NCI-H82 treated with DMSO at 0.1 percent for 48 hours (cell line): ENCODE measurements around the gene INCA1.
A peak's percentile ranks its signal among the peaks of the same experiment; 100 is the strongest.

Experiments
- DNase-seq: peaks from one replicate; lab custom pipeline; 2025; ENCODE audit not compliant: unreplicated experiment; lab: John Stamatoyannopoulos, UW

Gene INCA1

DNA sequence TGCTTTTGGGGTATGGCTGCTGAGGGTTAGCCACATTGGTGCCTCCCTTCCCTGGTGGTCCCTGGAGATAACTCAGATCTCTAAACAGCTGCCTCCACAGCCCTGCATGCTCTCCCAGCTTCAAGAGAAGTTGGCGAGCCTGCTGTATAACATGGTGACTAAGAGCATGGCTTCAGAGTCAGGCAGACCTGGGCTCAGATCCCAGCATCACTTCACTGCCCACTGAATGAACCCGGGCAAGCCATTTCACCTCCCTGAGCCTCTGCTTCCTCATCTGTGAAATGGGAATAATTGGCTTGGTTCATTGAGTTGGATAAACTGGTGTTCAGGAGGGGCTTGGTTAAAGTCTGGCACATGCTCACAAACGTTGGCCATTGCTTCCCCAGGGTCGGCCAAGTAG lies 17.0 kb upstream of the INCA1 start:
- DNase-seq = no peak

- DNase-seq = no peak
These were observed 14.6 kb upstream of the INCA1 start for GRCh38 chr17:5011928-5012327.

GRCh38 chr17:5003214-5003867 lies 6.0 kb upstream of the INCA1 start:
- no peak for DNase-seq

DNA sequence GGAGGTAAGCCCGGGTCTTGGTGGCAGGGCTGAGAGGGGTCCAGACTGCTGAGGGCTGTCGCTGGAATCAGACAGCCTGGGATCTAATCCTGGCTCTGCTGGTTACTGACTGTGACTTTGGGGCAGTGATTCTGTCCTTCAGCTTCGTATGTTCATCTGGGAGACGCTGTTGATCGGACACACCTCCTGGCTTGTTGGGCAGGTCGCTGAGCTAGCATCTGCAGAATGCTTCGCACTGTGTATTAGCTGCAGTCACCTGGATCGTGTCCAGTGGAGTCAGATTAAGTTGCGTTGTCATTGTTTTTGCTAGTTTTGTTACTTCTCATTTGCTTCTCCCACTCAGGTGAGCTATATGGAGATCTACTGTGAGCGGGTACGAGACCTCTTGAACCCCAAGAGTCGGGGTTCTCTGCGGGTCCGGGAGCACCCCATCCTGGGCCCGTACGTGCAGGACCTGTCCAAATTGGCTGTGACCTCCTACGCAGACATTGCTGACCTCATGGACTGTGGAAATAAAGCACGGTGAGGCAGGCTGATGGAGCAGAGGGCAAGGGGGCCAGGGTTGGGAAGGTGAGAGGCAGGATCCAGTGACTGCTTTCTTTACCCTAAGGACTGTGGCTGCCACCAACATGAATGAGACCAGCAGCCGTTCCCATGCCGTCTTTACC lies 4.9 kb upstream of the INCA1 start:
- DNase-seq = no peak

- DNase-seq = no peak
These were observed 2.9 kb upstream of the INCA1 start for GRCh38 chr17:5000237-5000639.

- DNase-seq = no peak
These were observed 2.2 kb upstream of the INCA1 start for GRCh38 chr17:4999430-5000093.

GRCh38 chr17:4998732-4999429 lies 1.6 kb upstream of the INCA1 start:
- no peak for DNase-seq

GRCh38 chr17:4998027-4998731 lies 857 bp upstream of the INCA1 start:
- no peak for DNase-seq

GRCh38 chr17:4994081-4994595 lies 3.2 kb downstream of the INCA1 start:
- DNase-seq = no peak

DNA sequence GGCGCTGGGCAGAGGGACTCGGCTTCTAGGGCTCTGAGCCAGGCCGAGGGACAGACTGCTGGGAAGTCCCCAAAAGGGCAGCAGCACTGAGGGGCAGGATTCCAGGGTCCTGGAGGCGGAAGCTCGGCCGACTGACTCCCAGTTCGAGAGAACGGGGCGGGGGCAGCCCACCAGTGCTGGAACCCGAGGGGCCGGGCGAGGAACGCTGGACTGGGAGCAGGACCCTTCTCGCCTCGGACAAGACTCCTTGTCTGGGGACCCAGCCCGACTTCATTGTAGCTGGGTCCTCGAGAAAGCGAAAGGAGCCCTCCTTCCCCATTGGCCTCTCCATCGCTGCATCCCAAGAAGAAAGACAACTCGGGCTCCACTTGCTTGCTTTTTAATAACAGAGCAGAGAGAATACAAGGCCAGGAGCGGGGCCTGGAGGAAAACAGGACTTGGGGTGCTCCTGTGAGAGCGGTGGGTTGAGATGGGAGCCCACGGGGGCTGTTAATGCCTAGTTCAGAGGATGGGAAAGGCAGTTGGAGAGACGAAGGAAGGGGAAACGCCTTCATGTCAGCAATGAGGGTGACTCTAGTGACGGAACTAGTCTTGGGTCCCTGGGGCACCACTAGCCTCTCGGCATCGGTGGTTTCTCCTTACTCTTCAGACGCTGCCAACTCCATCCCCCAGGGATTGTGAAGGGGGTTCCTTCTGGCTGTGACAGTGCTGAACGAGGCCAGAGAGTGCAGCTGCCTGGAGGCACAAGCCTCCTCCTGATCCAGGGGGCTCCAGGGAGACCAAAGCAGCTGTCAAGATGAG lies 9.4 kb downstream of the INCA1 start:
- no peak for DNase-seq

GRCh38 chr17:4986951-4987766 lies 10.2 kb downstream of the INCA1 start, which contains the start of gene CAMTA2:
CAMTA2 (minus strand) TSS chr17:4987675; CDS start chr17:4986222, 1,453 bp downstream.
- peak; percentile 89 for DNase-seq

- DNase-seq = no peak
These were observed 10.9 kb downstream of the INCA1 start for GRCh38 chr17:4986403-4986802.

DNA sequence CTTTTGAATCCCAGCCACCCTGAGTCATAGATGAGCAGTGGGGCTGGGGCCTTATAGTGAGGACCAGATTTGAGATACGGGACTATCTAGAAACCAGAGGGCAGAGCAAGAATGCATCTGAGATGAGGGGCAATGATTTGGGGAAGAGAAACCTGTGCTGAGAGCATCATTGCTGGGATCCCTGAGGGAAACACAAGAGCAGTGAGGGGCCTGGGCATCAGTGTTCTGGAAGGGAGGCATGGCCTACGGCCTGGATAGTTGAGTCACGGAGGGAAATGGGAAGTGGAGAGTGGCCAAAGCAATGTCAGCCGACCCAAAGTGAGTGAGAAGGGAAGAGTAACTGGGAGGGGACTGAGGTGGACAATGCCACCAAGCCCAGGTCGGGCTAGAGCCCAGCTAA lies 15.0 kb downstream of the INCA1 start:
- DNase-seq = no peak

DNA sequence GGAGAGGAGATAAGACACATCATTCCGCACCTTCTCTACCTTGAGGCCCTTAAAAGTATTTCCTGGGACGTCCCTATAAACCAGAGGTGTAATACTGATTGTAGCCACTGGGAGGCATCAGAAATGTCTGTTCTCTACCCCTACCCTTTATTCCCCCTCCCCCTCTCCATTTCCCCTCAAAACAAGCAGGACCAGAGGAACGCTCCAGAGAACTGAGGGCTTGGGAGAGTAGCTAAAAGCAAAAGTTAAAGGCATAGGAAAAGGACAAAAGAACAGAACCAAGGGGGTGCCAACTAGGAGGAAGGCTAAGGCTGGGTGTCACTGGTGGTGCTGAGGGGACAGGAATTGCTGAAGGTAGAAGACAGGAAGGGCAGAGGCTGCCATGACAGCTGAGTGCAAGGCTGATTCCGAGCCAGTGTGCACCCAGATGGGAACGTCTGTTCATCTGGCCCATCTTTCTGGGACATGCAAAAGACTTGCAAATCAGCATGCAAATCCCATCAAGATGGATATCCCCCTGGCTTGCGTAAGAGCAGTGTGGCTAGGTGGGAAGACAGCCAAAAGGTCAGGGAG lies 16.6 kb downstream of the INCA1 start:
- peak; percentile 53 for DNase-seq

GRCh38 chr17:4978726-4979125 lies 18.6 kb downstream of the INCA1 start:
- DNase-seq = no peak

DNA sequence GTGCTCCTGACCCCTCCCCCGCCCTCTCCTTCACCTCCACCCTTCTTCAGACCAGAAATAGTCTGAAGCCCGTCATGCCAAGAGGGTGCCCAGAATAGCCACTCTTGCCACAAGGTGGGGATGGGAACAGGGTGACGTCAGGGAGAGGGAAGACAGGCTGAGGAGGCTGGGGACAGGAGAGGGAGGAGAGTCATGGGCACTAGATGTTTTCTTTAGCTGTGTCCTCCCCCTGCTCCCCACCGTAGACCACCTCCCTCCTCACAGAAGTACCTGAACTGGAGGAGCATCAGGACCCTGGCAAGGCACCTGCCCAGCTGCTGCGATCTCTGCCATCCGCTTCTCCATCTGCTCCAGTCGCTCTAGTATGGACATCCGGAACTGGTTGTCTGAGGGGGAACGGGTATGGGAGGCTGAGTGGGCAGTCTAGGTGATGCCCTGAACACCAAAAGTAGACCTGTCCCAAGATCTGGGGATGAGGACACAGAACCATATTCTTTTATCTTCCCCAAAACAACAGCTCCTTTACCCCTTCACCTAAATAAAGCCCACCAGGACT lies 23.1 kb downstream of the INCA1 start:
- no peak for DNase-seq

GRCh38 chr17:4973256-4974114 lies 23.8 kb downstream of the INCA1 start:
- DNase-seq = no peak

DNA sequence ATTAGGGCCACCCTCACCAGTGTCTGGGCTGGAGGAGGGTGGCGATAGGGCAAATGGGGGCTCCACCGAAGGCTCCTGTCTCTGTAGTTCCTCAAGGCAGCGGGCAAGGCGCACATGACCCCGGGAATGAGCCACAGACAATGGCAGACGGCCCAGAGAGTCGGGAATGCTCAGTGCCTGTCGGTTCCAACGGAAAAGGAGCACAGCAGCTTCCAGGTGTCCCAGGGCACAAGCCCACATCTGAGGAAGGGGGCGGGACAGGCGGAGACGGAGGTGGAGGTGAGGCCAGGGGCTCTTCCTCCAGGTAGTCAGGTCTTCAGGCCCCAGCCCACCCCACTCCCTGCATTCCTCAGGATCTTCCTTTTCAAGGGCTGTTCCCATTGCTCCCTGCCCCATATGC lies 24.6 kb downstream of the INCA1 start:
- no peak for DNase-seq
